ENCODE data around the gene FSCB. TPM values are rescaled to one million over a fixed set of nuclear protein-coding genes. Genes with fewer than 3 reads are reported as not detected.

FSCB gene
- total RNA-seq, 4 donors from 2014 or later, result 0.15 to 0.31 TPM; not detected in 2

DNA sequence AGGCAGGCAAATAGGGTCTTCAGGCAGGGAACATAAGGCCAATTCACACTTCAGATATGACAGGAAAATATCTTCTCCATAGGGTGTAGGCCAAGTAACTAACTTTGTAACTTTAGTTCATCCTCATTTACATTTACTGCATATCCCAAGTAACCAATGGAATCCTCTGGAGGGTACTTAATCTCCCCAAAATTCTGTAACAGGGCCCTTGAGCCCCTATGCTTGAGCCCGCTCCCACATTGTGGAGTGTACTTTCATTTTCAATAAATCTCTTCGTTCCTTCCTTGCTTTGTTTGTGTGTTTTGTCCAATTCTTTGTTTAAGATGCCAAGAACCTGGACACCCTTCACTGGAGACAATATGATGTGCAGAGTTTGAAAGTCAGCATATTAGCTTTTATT lies 45.3 kb downstream of the FSCB start:
- no peak for TF ChIP-seq POLR2AphosphoS5 (IDR thresholded peaks at IDR 0.05)
- no peak for TF ChIP-seq EP300 (IDR thresholded peaks at IDR 0.05)
- TF ChIP-seq POLR2A (IDR thresholded peaks at IDR 0.05), result no peak
- TF ChIP-seq CTCF (IDR thresholded peaks at IDR 0.05), result no peak
- Histone ChIP-seq H3K27me3 (no peaks in the 10 kb centered on the region), H3K4me3 (no peak overlapping the region), H3K36me3 (no peaks in the 10 kb centered on the region), H3K27ac (no peak overlapping the region), H3K4me1 (no peaks in the 10 kb centered on the region), H3K9me3 (peaks cover 0 to 4% (median 0%) of the 10 kb centered on the region in 3 donors)
- WGBS, 2 donors (ENCODE audit: low coverage in 1 of 2), result 46 to 50% methylated on average over 2 of the region's 2 CpGs
- ATAC-seq, result no peak

All from gastroesophageal sphincter (tissue), 4 donors.